ENCODE data around the gene OR4F6.

The OR4F6 gene

GRCh38 chr15:101805605-101806345 lies 2.5 kb downstream of the OR4F6 start:
- Histone ChIP-seq H3K36me3 (ENCODE audit: control insufficient read depth, insufficient read depth, low read length) (no peaks in the 10 kb centered on the region), H3K27me3 (ENCODE audit: control insufficient read depth, insufficient read depth, low read length) (no peaks in the 10 kb centered on the region), H3K4me3 (ENCODE audit: low read depth, low read length) (no peak overlapping the region), H3K27ac (ENCODE audit: low read depth, low read length) (no peak overlapping the region), H3K9me3 (ENCODE audit: control insufficient read depth, insufficient read depth, low read length) (no peaks in the 10 kb centered on the region), H3K9ac (ENCODE audit: low read depth, low read length) (no peak overlapping the region), H3K4me1 (ENCODE audit: control insufficient read depth, insufficient read depth, low read length) (no peaks in the 10 kb centered on the region)

GRCh38 chr15:101807345-101807945 lies 4.1 kb downstream of the OR4F6 start:
- no peak overlapping the region for H3K27ac ChIP-seq (ENCODE audit: low read depth, low read length)
- H3K36me3 ChIP-seq (ENCODE audit: control insufficient read depth, insufficient read depth, low read length): no peaks in the 10 kb centered on the region
- H3K9ac ChIP-seq (ENCODE audit: low read depth, low read length): no peak overlapping the region
- H3K4me1 ChIP-seq (ENCODE audit: control insufficient read depth, insufficient read depth, low read length): no peaks in the 10 kb centered on the region
- no peak overlapping the region for H3K4me3 ChIP-seq (ENCODE audit: low read depth, low read length)
- H3K27me3 ChIP-seq (ENCODE audit: control insufficient read depth, insufficient read depth, low read length): no peaks in the 10 kb centered on the region; the same call in 1 of the 2 replicates
- H3K9me3 ChIP-seq (ENCODE audit: control insufficient read depth, insufficient read depth, low read length): no peaks in the 10 kb centered on the region

GRCh38 chr15:101808201-101808600 lies 4.9 kb downstream of the OR4F6 start:
- Histone ChIP-seq H3K27ac (ENCODE audit: low read depth, low read length) (no peak overlapping the region), H3K36me3 (ENCODE audit: control insufficient read depth, insufficient read depth, low read length) (no peaks in the 10 kb centered on the region), H3K4me3 (ENCODE audit: low read depth, low read length) (no peak overlapping the region), H3K9ac (ENCODE audit: low read depth, low read length) (no peak overlapping the region), H3K4me1 (ENCODE audit: control insufficient read depth, insufficient read depth, low read length) (no peaks in the 10 kb centered on the region), H3K27me3 (ENCODE audit: control insufficient read depth, insufficient read depth, low read length) (no peaks in the 10 kb centered on the region; the same call in 1 of the 2 replicates), H3K9me3 (ENCODE audit: control insufficient read depth, insufficient read depth, low read length) (no peaks in the 10 kb centered on the region)

- Histone ChIP-seq H3K27ac (ENCODE audit: low read depth, low read length) (no peak overlapping the region), H3K4me3 (ENCODE audit: low read depth, low read length) (no peak overlapping the region), H3K27me3 (ENCODE audit: control insufficient read depth, insufficient read depth, low read length) (no peaks in the 10 kb centered on the region; the same call in 1 of the 2 replicates), H3K4me1 (ENCODE audit: control insufficient read depth, insufficient read depth, low read length) (peaks cover 6% of the 10 kb centered on the region; the same call in 1 of the 2 replicates), H3K9ac (ENCODE audit: low read depth, low read length) (no peak overlapping the region), H3K36me3 (ENCODE audit: control insufficient read depth, insufficient read depth, low read length) (no peaks in the 10 kb centered on the region), H3K9me3 (ENCODE audit: control insufficient read depth, insufficient read depth, low read length) (no peaks in the 10 kb centered on the region)
Observed at GRCh38 chr15:101810456-101810855, 7.1 kb downstream of the OR4F6 start.

- Histone ChIP-seq H3K9ac (ENCODE audit: low read depth, low read length) (no peak overlapping the region), H3K4me1 (ENCODE audit: control insufficient read depth, insufficient read depth, low read length) (peaks cover 6% of the 10 kb centered on the region; the same call in 1 of the 2 replicates)
Observed at GRCh38 chr15:101810876-101811275, 7.6 kb downstream of the OR4F6 start.

GRCh38 chr15:101811902-101812301 lies 8.6 kb downstream of the OR4F6 start, which contains the start of gene OR4F15:
TSS of gene OR4F15 (plus strand) at chr15:101812202. CDS start at chr15:101818187, 5,985 bp downstream.
- Histone ChIP-seq H3K27ac (ENCODE audit: low read depth, low read length) (no peak within 1 kb of the TSS), H3K9me3 (ENCODE audit: control insufficient read depth, insufficient read depth, low read length) (no peaks in the 10 kb centered on the region), H3K9ac (ENCODE audit: low read depth, low read length) (no peak within 1 kb of the TSS), H3K4me1 (ENCODE audit: control insufficient read depth, insufficient read depth, low read length) (peaks cover 6% of the 10 kb centered on the region; the same call in 1 of the 2 replicates), H3K36me3 (ENCODE audit: control insufficient read depth, insufficient read depth, low read length) (no peaks in the 10 kb centered on the region), H3K27me3 (ENCODE audit: control insufficient read depth, insufficient read depth, low read length) (no peaks in the 10 kb centered on the region; the same call in 1 of the 2 replicates), H3K4me3 (ENCODE audit: low read depth, low read length) (no peak within 1 kb of the TSS)

More at GRCh38 chr15:101810876-101811275, 7.6 kb downstream of the OR4F6 start:
- Histone ChIP-seq H3K36me3 (ENCODE audit: control insufficient read depth, insufficient read depth, low read length) (no peaks in the 10 kb centered on the region), H3K4me3 (ENCODE audit: low read depth, low read length) (no peak overlapping the region), H3K9me3 (ENCODE audit: control insufficient read depth, insufficient read depth, low read length) (no peaks in the 10 kb centered on the region), H3K27me3 (ENCODE audit: control insufficient read depth, insufficient read depth, low read length) (no peaks in the 10 kb centered on the region; the same call in 1 of the 2 replicates), H3K27ac (ENCODE audit: low read depth, low read length) (no peak overlapping the region)

- Histone ChIP-seq H3K4me1 (ENCODE audit: control insufficient read depth, insufficient read depth, low read length) (peaks cover 6% of the 10 kb centered on the region; the same call in 1 of the 2 replicates), H3K4me3 (ENCODE audit: low read depth, low read length) (no peak overlapping the region), H3K27me3 (ENCODE audit: control insufficient read depth, insufficient read depth, low read length) (no peaks in the 10 kb centered on the region; the same call in 1 of the 2 replicates), H3K9me3 (ENCODE audit: control insufficient read depth, insufficient read depth, low read length) (no peaks in the 10 kb centered on the region), H3K36me3 (ENCODE audit: control insufficient read depth, insufficient read depth, low read length) (no peaks in the 10 kb centered on the region), H3K9ac (ENCODE audit: low read depth, low read length) (no peak overlapping the region), H3K27ac (ENCODE audit: low read depth, low read length) (no peak overlapping the region)
Observed at GRCh38 chr15:101813803-101814534, 10.7 kb downstream of the OR4F6 start.

- no peak overlapping the region for H3K9ac ChIP-seq (ENCODE audit: low read depth, low read length)
- no peaks in the 10 kb centered on the region for H3K9me3 ChIP-seq (ENCODE audit: control insufficient read depth, insufficient read depth, low read length)
- no peak overlapping the region for H3K4me3 ChIP-seq (ENCODE audit: low read depth, low read length)
- no peaks in the 10 kb centered on the region for H3K27me3 ChIP-seq (ENCODE audit: control insufficient read depth, insufficient read depth, low read length)
- H3K36me3 ChIP-seq (ENCODE audit: control insufficient read depth, insufficient read depth, low read length): no peaks in the 10 kb centered on the region
- no peak overlapping the region for H3K27ac ChIP-seq (ENCODE audit: low read depth, low read length)
- H3K4me1 ChIP-seq (ENCODE audit: control insufficient read depth, insufficient read depth, low read length): no peaks in the 10 kb centered on the region
Observed at GRCh38 chr15:101820781-101821180, 17.5 kb downstream of the OR4F6 start.

- H3K4me3 ChIP-seq (ENCODE audit: low read depth, low read length): no peak overlapping the region
- H3K36me3 ChIP-seq (ENCODE audit: control insufficient read depth, insufficient read depth, low read length): no peaks in the 10 kb centered on the region
- H3K9ac ChIP-seq (ENCODE audit: low read depth, low read length): no peak overlapping the region
- no peaks in the 10 kb centered on the region for H3K27me3 ChIP-seq (ENCODE audit: control insufficient read depth, insufficient read depth, low read length)
- H3K4me1 ChIP-seq (ENCODE audit: control insufficient read depth, insufficient read depth, low read length): no peaks in the 10 kb centered on the region
- no peaks in the 10 kb centered on the region for H3K9me3 ChIP-seq (ENCODE audit: control insufficient read depth, insufficient read depth, low read length)
- no peak overlapping the region for H3K27ac ChIP-seq (ENCODE audit: low read depth, low read length)
Observed at GRCh38 chr15:101827257-101827656, 23.9 kb downstream of the OR4F6 start.

- Histone ChIP-seq H3K4me1 (ENCODE audit: control insufficient read depth, insufficient read depth, low read length) (no peaks in the 10 kb centered on the region), H3K27ac (ENCODE audit: low read depth, low read length) (no peak overlapping the region), H3K36me3 (ENCODE audit: control insufficient read depth, insufficient read depth, low read length) (no peaks in the 10 kb centered on the region), H3K4me3 (ENCODE audit: low read depth, low read length) (no peak overlapping the region), H3K9ac (ENCODE audit: low read depth, low read length) (no peak overlapping the region), H3K27me3 (ENCODE audit: control insufficient read depth, insufficient read depth, low read length) (no peaks in the 10 kb centered on the region), H3K9me3 (ENCODE audit: control insufficient read depth, insufficient read depth, low read length) (peaks cover 6% of the 10 kb centered on the region; the same call in 1 of the 2 replicates)
Observed at GRCh38 chr15:101828774-101829173, 25.5 kb downstream of the OR4F6 start.

All from HUES48 (cell line).